MCF 10A (cell line): ENCODE results near the gene MID1IP1. TPM values are rescaled to one million over a fixed set of nuclear protein-coding genes. Genes with fewer than 3 reads are reported as not detected.

Experiments
- BruUV-seq: library from RNA; stranded (reverse); fragments of 400-500 nt; replicated peaks from 2 replicates; lab custom pipeline; 2021; lab: Mats Ljungman, UMichigan
- CTCF ChIA-PET: fragments of 300-600 bp; sonication (Branson Sonifier 250); formaldehyde crosslinking; extraction: SDS; loops from one replicate; lab custom pipeline; 2021; ENCODE audit warnings: antibody characterized with exemption, inconsistent platforms; lab: Yijun Ruan, JAX
- POLR2A ChIA-PET: fragments of 300-600, 350-650 bp; sonication (Branson Sonifier 250); formaldehyde crosslinking; extraction: SDS; loops from one replicate; lab custom pipeline; 2020; ENCODE audit warnings: antibody characterized with exemption, inconsistent platforms; lab: Yijun Ruan, JAX
- DNase-seq: peaks from one replicate; pipeline ENCODE4 v3.0.0-alpha.2; 2018; ENCODE audit not compliant: unreplicated experiment
- H3K27ac Mint-ChIP-seq: one replicate; pipeline ENCODE4 v1.8.0; 2022; ENCODE audit warnings: mild to moderate bottlenecking, low read depth, mixed read lengths; ENCODE audit not compliant: unreplicated experiment
- H3K27me3 Mint-ChIP-seq: one replicate; pipeline ENCODE4 v1.8.0; 2022; ENCODE audit warnings: mixed read lengths; ENCODE audit not compliant: insufficient read depth, unreplicated experiment
- H3K36me3 Mint-ChIP-seq: one replicate; pipeline ENCODE4 v1.8.0; 2022; ENCODE audit warnings: mild to moderate bottlenecking, moderate library complexity, mixed read lengths; ENCODE audit not compliant: insufficient read depth, unreplicated experiment
- H3K4me1 Mint-ChIP-seq: one replicate; pipeline ENCODE4 v1.8.0; 2022; ENCODE audit warnings: mixed read lengths; ENCODE audit not compliant: insufficient read depth, unreplicated experiment
- H3K4me3 Mint-ChIP-seq: one replicate; pipeline ENCODE4 v1.8.0; 2022; ENCODE audit warnings: mild to moderate bottlenecking, moderate library complexity, mixed read lengths; ENCODE audit not compliant: unreplicated experiment
- H3K9me3 Mint-ChIP-seq: one replicate; pipeline ENCODE4 v1.8.0; 2022; ENCODE audit warnings: mixed read lengths; ENCODE audit not compliant: unreplicated experiment
- CTCF ChIP-seq: fragments of 200-600 bp; IDR thresholded peaks from one replicate; pipeline ENCODE4 v1.8.0; 2022; ENCODE audit warnings: antibody characterized with exemption, mild to moderate bottlenecking; ENCODE audit not compliant: unreplicated experiment
- intact Hi-C: fragments of 100-400 bp; cut with micrococcal nuclease; formaldehyde crosslinking; loops from 2 replicates; pipeline ENCODE4 v1.14.1; 2022
- total RNA-seq: library from RNA; stranded (reverse); gene quantifications from 2 replicates; pipeline ENCODE4 v1.2.3, GENCODE V29; 2022

The MID1IP1 gene
- total RNA-seq, 1 experiment from 2014 or later, result 52.4 TPM

- H3K36me3 Mint-ChIP-seq, result no peaks in the 10 kb centered on the region
- intact Hi-C loops, result no loop called here
- BruUV-seq, result no TSS peak
- no peak overlapping the region for H3K4me3 Mint-ChIP-seq
- no peaks in the 10 kb centered on the region for H3K9me3 Mint-ChIP-seq
- peaks cover 31% of the 10 kb centered on the region for H3K27me3 Mint-ChIP-seq
- TF ChIP-seq CTCF, result no peak
- ChIA-PET POLR2A (interaction anchor here (0.7 kb wide), 1 partner anchor 836 kb away, joined by 3 read pairs; no protein-coding TSS in a partner anchor), CTCF (no interaction called here)
- no peak overlapping the region for H3K27ac Mint-ChIP-seq
- H3K4me1 Mint-ChIP-seq, result no peaks in the 10 kb centered on the region
- no peak for DNase-seq
These were observed 36.1 kb downstream of the MID1IP1 start for GRCh38 chrX:38837389-38837788.

GRCh38 chrX:38839277-38839676, 38.0 kb downstream of the MID1IP1 start:
- POLR2A ChIA-PET, result no interaction called here
- no peak for TF ChIP-seq CTCF
- H3K9me3 Mint-ChIP-seq, result no peaks in the 10 kb centered on the region
- H3K4me1 Mint-ChIP-seq, result no peaks in the 10 kb centered on the region
- BruUV-seq, result no TSS peak
- intact Hi-C loops, result no loop called here
- H3K4me3 Mint-ChIP-seq, result no peak overlapping the region
- H3K27me3 Mint-ChIP-seq, result peaks cover 40% of the 10 kb centered on the region
- CTCF ChIA-PET, result interaction anchor here (0.6 kb wide), 1 partner anchor 229 kb away, joined by 3 read pairs; no protein-coding TSS in a partner anchor
- DNase-seq, result no peak
- H3K36me3 Mint-ChIP-seq, result no peaks in the 10 kb centered on the region
- H3K27ac Mint-ChIP-seq, result no peak overlapping the region

- Mint-ChIP-seq H3K36me3 (no peaks in the 10 kb centered on the region), H3K27me3 (peaks cover 40% of the 10 kb centered on the region), H3K4me1 (no peaks in the 10 kb centered on the region), H3K27ac (no peak overlapping the region), H3K4me3 (no peak overlapping the region), H3K9me3 (no peaks in the 10 kb centered on the region)
- no peak for DNase-seq
- no TSS peak for BruUV-seq
- TF ChIP-seq CTCF, result no peak
- intact Hi-C loops, result no loop called here
- POLR2A ChIA-PET, result no interaction called here
- CTCF ChIA-PET, result interaction anchor here (0.6 kb wide), 1 partner anchor 229 kb away, joined by 3 read pairs; no protein-coding TSS in a partner anchor
These were observed 38.7 kb downstream of the MID1IP1 start for GRCh38 chrX:38839944-38840343.

- no peak for DNase-seq
- no TSS peak for BruUV-seq
- CTCF ChIA-PET, result no interaction called here
- intact Hi-C loops, result no loop called here
- Mint-ChIP-seq H3K27me3 (peaks cover 49% of the 10 kb centered on the region), H3K4me3 (no peak overlapping the region), H3K27ac (no peak overlapping the region), H3K4me1 (no peaks in the 10 kb centered on the region), H3K36me3 (no peaks in the 10 kb centered on the region), H3K9me3 (no peaks in the 10 kb centered on the region)
- POLR2A ChIA-PET, result interaction anchor here (0.9 kb wide), 1 partner anchor 40 kb away, joined by 3 read pairs; the partner anchor contains the start of gene MID1IP1
- no peak for TF ChIP-seq CTCF
These were observed 40.5 kb downstream of the MID1IP1 start for GRCh38 chrX:38841750-38842149.
